T47D (cell line): ENCODE measurements around the gene MASP1.

Experiments used
- DNase-seq, 2 experiments: peaks; one replicate each; pipeline versions ENCODE4 v3.0.0 to v3.0.0-alpha.2; 2011 to 2012; ENCODE audit warnings: low read depth in 1 of 2, low spot score in 1 of 2
- JUND ChIP-seq: IDR thresholded peaks from 2 replicates; pipeline ENCODE4 v1.6.1; 2012; ENCODE audit warnings: low read depth
- in situ Hi-C: cut with HindIII; loops from 2 replicates; pipeline ENCODE4 v1.10.0; 2016; ENCODE audit warnings: low sequenced_read_pairs, low pct_unique_long_range_greater_than_20kb

MASP1 gene

DNA sequence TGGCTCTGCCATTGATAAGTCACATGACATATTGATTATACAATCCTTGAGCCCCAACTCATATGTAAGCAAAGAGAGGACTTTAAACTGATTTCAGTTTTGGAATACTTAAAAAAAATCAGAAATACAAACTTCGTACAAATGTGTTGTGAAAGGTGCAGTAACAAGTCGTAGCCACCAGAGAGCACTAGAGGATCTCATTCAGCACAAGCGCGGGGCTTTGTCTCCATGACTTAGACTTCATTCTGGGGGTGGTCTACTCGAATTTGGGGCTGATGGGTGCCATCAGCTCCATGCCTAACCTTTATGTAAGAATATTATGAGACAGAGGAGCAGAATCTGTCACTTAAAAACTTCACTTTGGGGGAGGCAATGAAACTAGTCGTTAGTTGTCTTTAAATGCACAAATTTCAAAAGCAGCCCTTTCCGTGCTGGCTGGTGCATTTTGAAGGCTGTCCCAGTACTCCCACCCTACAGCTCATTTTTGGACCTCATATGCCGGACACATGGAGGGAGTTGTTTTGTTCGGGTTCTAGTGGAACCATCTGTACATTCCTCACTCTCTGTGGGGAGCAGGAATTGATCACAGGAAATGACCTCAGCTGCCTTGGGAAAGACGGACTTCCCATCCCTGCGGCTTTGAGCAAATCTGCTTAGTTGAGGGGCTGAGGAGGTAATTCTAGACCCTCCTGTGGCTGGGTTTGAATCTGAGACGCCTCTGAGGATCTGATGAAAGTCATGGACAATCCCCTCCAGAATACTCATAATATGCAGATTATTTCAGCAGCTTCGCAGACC lies 27.5 kb upstream of the MASP1 start:
- in situ Hi-C loops = loop anchor here (25.0 kb wide), 1 partner anchor 368 kb away; no protein-coding TSS in a partner anchor
- no peak for TF ChIP-seq JUND
- DNase-seq = peak; percentile 37 to 65

DNA sequence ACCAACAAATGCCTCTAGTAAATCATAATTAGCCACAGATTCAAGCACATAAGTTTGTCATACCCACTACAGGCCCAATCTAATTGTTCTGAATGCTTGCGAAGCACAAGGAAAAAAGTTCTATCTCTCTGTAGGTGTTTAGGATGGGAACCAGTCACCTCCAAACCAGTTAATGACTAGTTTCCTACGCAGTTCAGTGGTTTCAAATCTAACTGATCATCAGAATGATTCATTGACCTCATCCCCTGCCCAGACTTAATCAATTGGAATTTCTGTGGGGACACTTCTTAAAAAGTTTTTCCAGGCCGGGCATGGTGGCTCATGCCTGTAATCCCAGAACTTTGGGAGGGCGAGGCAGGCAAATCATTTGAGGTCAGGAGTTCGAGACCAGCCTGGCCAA lies 24.3 kb upstream of the MASP1 start:
- no peak for TF ChIP-seq JUND
- no peak for DNase-seq
- in situ Hi-C loops = loop anchor here (25.0 kb wide), 1 partner anchor 371 kb away; no protein-coding TSS in a partner anchor

DNA sequence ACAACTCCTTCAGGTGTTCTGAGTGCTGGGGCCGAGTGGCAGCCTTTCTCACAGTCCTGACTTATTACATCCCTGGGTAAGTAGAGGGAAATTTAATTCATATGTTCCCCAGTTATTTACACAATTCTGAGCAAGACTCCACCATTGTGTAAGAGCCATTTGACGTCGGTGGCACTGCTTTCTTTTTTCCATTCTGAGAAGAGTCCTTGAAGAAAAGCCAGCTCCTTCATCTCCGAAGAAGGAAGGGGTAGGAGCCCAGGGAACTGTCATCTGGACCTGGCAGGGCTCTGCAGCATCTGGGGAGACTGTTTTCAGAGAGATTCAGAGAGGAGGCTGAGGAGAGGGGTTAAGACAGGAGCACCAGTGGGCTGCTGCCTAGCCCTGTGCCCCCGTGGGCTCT lies 22.6 kb upstream of the MASP1 start:
- in situ Hi-C loops = loop anchor here (25.0 kb wide), 1 partner anchor 373 kb away; no protein-coding TSS in a partner anchor
- no peak for DNase-seq
- TF ChIP-seq JUND = no peak

DNA sequence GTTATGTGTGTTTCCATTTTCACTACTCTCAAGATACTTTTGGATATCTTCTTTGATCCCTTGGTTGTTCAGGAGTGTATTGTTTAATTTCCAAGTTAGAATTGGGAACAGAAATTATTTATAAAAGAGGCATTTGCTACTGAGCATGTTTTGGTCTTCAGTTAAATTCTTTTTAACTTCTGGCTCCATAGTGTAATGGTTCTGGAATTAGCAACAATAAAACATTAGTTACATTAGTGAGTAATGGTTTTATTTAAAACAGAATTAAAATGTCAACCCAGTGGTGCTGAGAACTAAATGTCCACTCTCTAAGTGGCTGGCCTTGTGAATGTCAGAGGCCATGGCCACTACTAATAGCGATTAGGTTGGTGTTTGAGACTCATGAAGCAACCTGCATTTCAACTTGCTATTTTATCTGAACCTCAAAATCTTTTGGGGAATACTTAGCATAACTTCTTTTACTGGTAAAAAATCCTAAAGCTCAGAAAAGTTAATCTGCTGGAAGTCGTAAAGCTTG lies 19.5 kb upstream of the MASP1 start:
- in situ Hi-C loops = loop anchor here (25.0 kb wide), 1 partner anchor 376 kb away; no protein-coding TSS in a partner anchor
- no peak for TF ChIP-seq JUND

DNA sequence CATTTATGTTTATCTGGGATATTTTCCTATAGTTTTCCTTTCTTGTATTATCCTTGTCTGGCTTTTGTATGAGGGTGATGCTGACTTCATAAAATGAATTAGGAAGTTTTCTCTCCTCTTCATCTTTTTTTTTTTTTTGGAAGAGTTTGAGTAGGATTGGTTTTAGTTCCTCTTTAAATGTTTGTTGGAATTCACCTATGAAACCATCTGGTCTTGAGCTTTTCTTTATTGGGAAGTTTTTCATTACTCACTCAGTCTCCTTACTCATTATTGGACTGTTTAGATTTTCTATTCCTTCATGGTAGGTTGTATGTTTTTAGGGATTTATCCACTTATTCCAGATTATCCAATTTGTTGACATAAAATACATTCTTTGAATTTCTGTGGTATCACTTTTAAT lies 18.7 kb upstream of the MASP1 start:
- TF ChIP-seq JUND = no peak
- in situ Hi-C loops = loop anchor here (25.0 kb wide), 1 partner anchor 377 kb away; no protein-coding TSS in a partner anchor
- DNase-seq = no peak

More for the DNA sequence above, 19.5 kb upstream of the MASP1 start:
- DNase-seq = no peak

DNA sequence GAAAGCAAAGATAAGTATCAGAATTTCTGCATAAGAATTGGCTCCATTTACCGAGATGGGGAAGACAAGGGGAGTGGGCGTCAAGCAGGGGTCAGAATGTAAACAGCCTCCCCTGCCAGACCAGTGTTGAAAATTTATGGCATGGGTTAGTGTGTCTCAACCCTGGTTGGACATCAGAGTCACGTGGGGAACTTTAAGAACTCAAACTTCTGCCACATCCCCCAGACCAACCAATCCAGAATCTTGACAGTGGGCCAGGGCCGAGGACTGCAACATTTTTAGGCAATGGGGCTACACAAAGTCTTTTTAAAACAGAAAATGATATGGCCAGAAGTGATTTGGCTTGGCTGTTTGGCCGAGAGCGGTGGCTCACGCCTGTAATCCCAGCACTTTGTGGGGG lies 14.3 kb upstream of the MASP1 start:
- TF ChIP-seq JUND = no peak
- in situ Hi-C loops = loop anchor here (25.0 kb wide), 1 partner anchor 381 kb away; no protein-coding TSS in a partner anchor
- no peak for DNase-seq

DNA sequence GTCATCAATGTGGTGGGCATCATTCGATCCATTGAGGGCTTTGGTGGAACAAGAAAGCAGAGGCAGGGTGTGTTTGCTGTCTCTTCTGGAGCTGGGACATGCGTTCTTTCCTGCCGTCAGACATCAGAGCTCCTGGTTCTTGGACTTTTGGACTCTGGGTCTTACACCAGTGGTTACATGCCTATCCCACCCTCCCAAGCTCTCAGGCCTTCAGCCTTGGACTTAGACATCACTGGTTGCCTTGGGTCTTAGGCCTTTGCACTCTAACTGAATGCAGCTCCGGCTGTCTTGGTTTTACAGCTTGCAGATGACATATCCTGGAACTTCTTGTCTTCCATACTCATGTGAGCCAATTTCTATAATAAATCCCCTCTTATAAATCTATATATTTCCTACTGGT lies 8.1 kb upstream of the MASP1 start:
- TF ChIP-seq JUND = no peak
- DNase-seq = no peak
- in situ Hi-C loops = loop anchor here (25.0 kb wide), 1 partner anchor 388 kb away; no protein-coding TSS in a partner anchor

DNA sequence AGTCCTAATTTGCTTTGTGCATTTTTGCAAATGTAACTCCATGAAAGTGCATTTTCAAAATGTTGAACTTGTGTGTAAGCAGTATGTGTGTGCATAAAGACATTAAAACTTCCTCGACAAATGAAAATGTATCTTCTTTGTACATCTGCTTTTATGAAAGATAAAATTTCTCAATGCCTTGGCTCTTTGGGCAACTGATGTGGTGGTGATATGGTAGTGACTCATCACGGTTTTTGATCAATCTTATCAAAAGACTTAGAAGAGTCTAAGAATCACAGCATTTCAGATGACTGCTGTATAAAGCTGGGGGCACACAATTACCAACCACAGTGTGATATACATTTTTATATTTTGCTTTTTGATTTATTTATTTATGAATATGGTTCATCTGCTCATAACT lies 5.4 kb upstream of the MASP1 start:
- no peak for TF ChIP-seq JUND
- in situ Hi-C loops = no loop called here
- DNase-seq = no peak

DNA sequence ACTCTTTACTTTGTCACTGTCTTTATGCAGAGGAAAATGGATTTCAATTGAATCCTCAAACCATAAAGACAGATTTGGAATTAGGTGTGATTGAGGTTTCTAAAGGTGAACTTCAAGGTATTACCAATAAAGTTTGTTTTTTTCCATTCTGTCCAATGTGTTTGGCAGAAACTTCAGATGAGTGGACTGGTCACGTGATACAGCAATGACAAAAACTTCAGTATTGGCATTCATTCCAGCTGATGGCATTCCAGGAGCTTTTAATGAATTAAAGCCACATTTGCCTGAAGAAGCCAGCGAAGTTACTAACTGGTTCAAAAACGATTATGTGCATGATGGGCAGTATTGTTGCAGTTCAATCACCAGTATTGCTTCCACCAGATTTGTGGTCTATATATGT lies 4.5 kb upstream of the MASP1 start:
- no peak for TF ChIP-seq JUND
- no peak for DNase-seq
- in situ Hi-C loops = no loop called here

DNA sequence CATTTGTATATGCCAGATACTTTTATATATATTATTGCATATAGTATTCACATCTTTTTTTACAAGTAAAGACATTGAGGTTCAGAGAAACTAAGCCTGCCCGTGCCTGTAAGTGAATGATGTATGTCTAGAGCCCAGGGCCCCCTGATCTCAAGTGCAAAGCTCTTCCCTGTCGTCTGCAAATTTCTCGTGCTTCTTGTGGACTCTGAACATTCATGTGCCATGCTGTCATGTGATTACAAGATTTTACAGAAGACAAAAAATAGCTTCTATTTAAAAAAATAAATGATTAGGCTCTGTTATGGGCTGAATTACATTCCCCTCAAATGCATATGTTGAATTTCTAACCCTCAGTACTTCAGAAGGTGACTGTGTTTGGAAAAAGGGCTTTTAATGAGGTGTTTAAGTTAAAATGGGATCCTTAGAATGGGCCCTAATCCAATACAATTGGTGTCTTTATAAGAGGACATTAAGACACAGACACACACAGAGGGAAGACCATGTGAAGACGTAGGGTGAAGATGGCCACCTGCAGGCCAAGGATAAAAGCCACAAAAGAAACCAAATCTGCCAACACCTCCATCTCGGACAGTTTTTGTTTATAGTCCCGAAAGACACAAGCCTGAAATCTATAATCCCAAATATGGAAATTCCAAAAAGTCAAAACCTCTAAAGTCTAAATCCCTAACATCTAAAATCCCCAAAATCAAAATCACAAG lies 3.9 kb upstream of the MASP1 start:
- TF ChIP-seq JUND = no peak
- peak in 1 of 2 experiments; percentile 47 for DNase-seq
- in situ Hi-C loops = no loop called here

DNA sequence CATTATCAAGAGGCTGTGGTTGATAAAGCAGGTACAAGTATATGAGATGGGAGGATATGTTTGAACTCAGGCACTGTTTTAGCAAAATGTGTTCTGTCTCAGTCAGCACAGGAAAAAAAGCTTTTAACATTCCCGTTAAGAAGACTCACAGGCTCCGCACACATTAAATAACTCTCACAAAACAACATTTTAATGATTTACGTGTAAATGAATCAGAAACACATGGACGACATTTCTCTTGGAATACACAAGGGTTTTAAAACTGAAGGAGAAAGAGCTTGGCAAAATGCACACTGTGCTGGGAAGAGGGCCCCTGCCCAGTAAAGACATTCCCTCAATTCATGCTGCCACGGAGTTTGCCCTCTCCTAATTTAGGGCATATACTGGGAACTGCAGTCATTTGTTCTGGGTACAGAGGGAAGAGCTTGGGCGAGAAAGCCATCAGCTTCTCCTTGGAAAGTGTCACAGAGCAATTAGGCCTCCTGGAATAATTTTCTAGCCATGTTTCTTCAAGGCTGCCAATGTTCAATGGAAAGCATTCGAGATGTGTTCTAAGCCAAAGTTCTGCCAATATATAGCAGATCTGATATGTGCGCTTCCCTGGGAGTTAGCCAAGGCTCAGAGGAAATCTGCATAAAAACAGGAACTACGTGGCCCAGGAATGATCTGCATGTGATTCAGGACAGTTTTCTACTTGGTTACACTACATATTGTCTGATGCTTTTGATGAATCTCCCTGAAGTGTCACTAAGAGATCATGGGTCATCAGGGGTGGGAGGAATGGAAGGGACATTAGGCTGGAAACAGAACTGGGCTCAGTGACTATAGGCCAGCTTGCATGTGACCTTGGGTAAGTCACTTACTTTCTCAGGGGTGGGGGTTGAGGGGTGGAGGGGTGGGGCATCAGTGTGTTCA lies 2.2 kb upstream of the MASP1 start:
- in situ Hi-C loops = no loop called here
- TF ChIP-seq JUND = no peak
- no peak for DNase-seq

DNA sequence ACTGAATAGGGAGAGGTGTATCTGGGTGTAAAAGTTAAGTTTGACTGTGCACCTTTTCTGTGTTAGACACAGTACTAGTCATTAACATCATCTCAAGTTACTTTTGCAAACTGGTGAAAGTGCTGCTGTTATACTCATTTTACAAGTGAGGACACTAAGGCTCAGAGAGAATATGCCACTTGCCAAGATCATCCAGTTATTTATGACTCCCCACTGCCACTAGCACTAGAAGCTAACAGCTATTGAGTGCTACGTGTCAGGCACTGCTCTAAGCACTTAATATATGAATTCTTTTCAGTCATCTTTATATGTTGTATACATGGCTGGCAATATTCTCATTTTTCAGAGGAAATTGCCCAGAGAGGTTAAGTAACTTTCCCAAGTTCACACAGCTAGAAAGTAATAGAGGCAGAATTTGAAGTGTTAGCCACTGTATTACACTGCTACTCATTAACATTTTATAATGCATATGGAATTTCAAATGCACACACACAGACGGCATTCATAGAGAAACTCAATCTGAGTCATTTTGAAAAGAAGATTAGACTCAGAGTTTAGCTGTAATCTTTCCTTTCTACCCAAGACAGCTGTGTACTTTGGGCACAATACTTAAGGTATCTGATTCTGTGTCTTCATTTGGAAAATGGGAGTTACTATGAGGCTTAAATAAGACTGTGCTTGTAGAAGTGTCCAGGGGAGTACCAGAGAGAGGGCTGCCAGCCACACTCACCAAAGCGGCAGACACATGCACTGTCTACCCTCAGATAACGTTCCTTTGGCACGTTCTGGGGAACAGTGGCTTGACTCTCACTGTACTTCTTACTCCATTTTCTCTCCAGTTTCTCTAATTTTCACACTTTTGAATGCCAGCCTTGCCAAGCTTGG lies 1.3 kb upstream of the MASP1 start:
- in situ Hi-C loops = no loop called here
- no peak for TF ChIP-seq JUND
- DNase-seq = no peak
